Cardiac fibroblast (primary cell): ENCODE results near the gene DNM2.

ENCODE experiments used
- DNase-seq, 2 donors: peaks; one replicate each; pipeline versions ENCODE4 v3.0.0 to v3.0.0-alpha.2; 2010; ENCODE audit warnings: low read depth in 2 of 2
- H3K4me3 ChIP-seq, 2 donors: replicated peaks in 1 of 2; 1 replicate in 1 of 2; 2 replicates in 1 of 2; pipeline ENCODE4 v1.5.1; 2011; ENCODE audit warnings: low read depth in 2 of 2, low read length in 2 of 2, mild to moderate bottlenecking in 2 of 2, moderate library complexity in 1 of 2
- TF ChIP-seq, protein P1 (sequence below): IDR thresholded peaks from one replicate; pipeline ENCODE4 v1.5.1; 2011; ENCODE audit warnings: low read depth, mild to moderate bottlenecking, low read length, inconsistent platforms

DNM2 gene

DNA sequence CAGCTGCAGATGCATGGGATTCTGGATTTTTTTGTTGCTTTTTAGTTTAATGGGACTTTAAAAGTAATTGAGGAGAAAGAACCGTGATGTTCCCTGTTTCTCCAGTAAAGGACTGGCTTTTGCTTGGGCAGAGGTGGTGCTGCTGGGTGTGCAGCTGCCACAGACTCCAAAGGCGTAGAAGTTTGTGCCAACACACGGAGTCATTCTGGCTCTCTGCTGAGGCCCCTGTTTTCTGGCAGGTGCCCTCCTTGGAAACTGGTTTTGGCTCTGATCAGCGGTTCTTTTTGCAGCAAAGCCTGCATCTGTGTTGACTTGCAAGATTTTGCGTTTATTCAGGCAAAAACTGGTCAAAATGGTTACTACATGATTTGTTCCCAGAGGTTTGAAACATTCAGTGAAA lies 32.7 kb upstream of the DNM2 start:
- TF ChIP-seq, protein P1, sequence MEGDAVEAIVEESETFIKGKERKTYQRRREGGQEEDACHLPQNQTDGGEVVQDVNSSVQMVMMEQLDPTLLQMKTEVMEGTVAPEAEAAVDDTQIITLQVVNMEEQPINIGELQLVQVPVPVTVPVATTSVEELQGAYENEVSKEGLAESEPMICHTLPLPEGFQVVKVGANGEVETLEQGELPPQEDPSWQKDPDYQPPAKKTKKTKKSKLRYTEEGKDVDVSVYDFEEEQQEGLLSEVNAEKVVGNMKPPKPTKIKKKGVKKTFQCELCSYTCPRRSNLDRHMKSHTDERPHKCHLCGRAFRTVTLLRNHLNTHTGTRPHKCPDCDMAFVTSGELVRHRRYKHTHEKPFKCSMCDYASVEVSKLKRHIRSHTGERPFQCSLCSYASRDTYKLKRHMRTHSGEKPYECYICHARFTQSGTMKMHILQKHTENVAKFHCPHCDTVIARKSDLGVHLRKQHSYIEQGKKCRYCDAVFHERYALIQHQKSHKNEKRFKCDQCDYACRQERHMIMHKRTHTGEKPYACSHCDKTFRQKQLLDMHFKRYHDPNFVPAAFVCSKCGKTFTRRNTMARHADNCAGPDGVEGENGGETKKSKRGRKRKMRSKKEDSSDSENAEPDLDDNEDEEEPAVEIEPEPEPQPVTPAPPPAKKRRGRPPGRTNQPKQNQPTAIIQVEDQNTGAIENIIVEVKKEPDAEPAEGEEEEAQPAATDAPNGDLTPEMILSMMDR = no peak
- H3K4me3 ChIP-seq = no peak overlapping the region
- no peak for DNase-seq

DNA sequence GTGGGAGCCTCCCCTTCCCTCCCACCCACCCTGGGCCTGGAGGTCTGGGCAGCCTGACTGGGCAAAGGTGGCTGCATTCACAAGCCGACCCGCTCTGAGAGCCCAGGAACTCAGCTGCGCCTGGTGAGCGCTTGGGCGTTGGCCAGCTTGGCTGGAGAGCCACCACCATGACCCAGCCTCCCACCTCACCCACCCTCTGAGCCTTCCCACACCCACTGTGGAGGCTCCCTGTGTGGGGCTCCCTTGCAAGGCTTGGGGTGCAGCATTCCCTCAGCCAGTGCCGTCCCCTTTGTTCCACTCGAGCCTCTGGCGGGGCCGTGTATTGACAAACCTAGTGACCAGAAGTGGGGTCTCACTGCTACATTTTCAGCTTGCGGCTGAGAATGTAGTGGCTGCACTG lies 31.7 kb upstream of the DNM2 start:
- DNase-seq = no peak
- H3K4me3 ChIP-seq = no peak overlapping the region
- TF ChIP-seq, protein P1 = no peak

GRCh38 chr19:10686661-10687517 lies 31.0 kb upstream of the DNM2 start:
- DNase-seq = peak; percentile 21 to 79
- H3K4me3 ChIP-seq = no peak overlapping the region
- TF ChIP-seq, protein P1 = no peak

GRCh38 chr19:10687518-10688288 lies 30.2 kb upstream of the DNM2 start:
- H3K4me3 ChIP-seq = no peak overlapping the region
- TF ChIP-seq, protein P1 = no peak
- DNase-seq = no peak

GRCh38 chr19:10688545-10689280 lies 29.2 kb upstream of the DNM2 start:
- TF ChIP-seq, protein P1 = no peak
- DNase-seq = no peak
- no peak overlapping the region for H3K4me3 ChIP-seq

DNA sequence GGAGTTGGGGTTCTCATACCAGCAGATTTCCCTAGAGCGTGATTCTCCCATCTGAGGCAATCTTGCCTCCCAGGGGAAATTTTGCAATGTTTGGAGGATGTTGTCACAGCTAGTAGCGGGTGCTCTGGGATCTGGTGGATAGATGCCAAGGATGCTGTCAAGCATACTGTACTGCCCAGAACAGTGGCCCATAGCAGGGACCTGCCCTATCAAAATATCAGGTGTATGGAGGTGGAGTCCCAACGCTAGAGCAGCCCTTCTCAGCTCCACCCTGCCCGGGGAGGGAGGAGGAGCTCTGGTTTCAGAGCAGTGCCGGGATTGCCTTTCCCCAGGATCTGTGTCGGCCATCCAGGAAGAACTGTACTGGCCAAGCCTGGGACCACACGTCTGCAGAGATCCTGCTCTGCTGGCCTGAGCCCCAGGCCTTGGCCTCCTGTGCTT lies 27.5 kb upstream of the DNM2 start:
- H3K4me3 ChIP-seq = no peak overlapping the region
- DNase-seq = peak; percentile 57 to 97
- TF ChIP-seq, protein P1 = no peak
